HG02852 (cell line): ENCODE results near the gene COL20A1.
"Not testable (repeated sequence)": the region's sequence is repeated elsewhere in the genome, so short reads cannot be mapped to it uniquely, and the experiment has no call there.

Experiments
- ATAC-seq: cut with Tn5 transposase; IDR thresholded peaks from one replicate; pipeline ENCODE4 v1.9.1; 2021; ENCODE audit warnings: mild to moderate bottlenecking, moderate library complexity; ENCODE audit not compliant: unreplicated experiment

The COL20A1 gene

GRCh38 chr20:63290136-63290676 is 2.8 kb upstream of the COL20A1 start:
- no peak for ATAC-seq

DNA sequence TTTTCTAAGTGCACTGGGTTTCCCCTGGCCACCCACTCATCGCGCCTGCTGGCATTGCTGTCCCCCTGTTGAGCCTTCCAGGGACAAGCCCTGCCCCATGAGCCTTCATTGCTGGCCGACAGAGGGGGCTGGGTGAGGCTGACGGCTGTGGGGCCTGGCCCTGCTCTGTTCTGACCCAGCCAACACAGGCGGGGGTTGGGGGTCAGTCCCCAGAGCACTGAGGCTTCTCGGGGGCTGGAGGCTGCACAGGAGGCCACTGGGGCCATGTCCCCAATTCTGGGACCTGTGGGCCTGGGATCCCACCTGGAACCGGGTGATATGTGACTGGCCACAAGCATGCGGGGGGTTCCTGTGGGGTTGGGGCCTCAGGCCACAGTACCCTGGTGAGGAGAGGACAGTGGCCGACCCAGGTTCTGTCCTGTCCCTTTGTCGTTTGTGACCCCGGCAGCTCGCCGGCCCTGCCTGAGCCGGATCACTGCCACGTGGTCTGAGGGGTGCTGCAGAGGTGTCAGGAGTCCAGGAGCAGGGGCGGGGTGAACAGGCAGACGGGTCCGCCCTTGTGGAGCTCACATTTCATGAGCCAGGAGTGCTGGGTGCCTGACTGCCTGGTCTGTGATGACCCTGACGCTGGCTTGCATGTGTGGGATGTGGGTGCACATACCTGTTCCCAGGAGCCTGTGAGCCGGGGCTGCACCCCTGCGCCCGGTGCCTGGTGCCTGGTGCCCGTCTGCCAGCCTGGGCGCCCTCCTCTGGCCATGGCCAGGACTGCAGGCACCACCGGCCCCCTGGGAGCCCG is 2.1 kb upstream of the COL20A1 start:
- no peak for ATAC-seq

DNA sequence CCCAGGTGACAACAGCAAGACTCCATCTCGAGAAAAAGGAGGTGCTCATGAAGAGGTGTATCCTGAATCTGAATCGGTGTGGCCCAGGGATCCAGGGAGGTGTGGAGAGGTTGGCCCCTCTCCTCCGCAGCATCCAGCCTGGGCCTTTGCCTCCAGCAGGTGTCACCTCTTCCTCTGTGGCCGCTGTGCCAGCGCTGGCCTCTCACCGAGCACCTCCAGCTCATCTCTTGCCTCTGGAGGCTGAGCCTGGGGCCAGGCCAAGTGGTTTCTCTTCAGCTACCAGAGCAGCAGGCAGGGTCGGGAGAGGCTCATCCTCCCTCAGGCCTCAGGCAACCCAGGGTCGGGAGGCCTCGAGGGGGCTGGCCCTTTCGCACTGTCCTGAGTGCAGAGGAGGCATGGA is 1.2 kb upstream of the COL20A1 start:
- ATAC-seq = no peak

DNA sequence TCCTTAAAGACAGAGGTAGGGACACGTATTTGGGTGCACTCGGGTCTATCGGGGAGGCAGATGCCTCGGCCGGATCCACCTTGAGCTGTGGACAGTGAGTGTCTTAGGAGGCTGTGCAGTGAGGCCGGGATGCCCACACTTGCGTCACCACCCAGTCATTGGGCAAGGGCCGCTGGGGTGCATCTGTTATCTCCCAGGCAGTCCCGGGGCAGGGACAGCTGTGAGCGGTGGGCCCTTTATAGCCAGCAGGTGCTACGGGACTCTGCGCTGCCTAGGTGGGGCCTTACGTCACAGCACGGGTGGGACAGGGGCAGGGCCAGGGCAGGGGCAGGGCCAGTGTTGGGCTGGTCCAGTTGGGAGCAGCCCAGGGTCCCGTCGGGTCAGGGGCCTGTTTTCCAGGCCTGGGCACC is 689 bp upstream of the COL20A1 start:
- no peak for ATAC-seq

- ATAC-seq = no peak
Measured at GRCh38 chr20:63293456-63293855, 470 bp downstream of the COL20A1 start.

DNA sequence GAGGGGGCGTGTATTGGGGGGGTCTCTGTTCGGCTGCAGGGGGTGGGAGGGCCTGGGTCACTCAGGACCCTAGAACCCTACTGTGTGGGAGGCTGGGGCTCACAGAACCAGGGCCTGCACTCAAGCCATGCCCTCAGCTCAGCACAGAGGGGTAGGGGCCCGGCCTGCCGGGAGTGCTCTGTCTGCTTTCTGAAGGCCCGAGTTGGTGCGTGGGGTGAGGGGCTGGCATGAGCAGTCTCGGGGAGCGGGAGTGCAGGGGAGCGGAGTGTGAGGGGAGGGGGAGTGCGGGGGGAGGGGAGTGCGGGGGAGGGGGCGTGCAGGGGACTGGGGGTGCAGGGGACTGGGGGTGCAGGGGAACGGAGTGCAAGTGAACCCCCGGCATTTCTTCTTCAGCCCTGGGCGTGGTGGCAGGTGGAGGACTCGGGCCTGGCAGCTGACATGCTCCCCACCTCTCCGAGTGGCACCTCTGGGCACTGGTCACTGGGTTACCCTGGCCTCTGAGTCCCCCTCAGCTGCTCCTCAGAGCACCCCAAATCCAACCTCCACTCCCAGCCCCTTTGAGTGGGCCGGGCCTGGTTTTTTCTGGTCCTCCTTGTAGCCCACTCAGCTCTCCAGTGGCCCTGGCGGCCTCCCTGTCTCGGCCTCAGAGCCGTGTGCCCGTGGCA is 1.0 kb downstream of the COL20A1 start:
- no peak for ATAC-seq

GRCh38 chr20:63294536-63294900 is 1.5 kb downstream of the COL20A1 start:
- no peak for ATAC-seq

- no peak for ATAC-seq
Measured at GRCh38 chr20:63295018-63295417, 2.0 kb downstream of the COL20A1 start.

GRCh38 chr20:63295422-63295821 is 2.4 kb downstream of the COL20A1 start:
- ATAC-seq = no peak

GRCh38 chr20:63295846-63296245 is 2.9 kb downstream of the COL20A1 start:
- ATAC-seq = no peak

- no peak for ATAC-seq
Measured at GRCh38 chr20:63296531-63297299, 3.7 kb downstream of the COL20A1 start.

DNA sequence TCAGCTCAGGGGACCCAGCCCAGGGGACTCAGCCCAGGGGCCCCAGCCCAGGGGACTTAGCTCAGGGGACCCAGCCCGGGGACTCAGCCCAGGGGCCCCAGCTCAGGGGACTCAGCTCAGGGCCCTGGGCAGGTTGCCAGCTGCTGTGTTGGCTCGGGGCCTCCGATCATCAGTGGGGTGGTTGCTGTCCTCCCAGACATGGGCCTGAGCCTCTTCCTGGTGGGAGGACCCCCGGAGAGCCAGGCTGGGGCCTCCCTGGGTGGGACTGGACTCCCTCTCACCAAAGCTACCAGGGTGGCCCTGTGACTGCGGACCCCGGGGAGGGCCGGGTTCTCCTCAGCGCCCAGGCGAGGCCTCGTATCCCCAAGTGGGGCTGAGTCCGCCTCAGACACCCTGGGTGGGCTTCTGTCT is 4.4 kb downstream of the COL20A1 start:
- ATAC-seq = no peak

DNA sequence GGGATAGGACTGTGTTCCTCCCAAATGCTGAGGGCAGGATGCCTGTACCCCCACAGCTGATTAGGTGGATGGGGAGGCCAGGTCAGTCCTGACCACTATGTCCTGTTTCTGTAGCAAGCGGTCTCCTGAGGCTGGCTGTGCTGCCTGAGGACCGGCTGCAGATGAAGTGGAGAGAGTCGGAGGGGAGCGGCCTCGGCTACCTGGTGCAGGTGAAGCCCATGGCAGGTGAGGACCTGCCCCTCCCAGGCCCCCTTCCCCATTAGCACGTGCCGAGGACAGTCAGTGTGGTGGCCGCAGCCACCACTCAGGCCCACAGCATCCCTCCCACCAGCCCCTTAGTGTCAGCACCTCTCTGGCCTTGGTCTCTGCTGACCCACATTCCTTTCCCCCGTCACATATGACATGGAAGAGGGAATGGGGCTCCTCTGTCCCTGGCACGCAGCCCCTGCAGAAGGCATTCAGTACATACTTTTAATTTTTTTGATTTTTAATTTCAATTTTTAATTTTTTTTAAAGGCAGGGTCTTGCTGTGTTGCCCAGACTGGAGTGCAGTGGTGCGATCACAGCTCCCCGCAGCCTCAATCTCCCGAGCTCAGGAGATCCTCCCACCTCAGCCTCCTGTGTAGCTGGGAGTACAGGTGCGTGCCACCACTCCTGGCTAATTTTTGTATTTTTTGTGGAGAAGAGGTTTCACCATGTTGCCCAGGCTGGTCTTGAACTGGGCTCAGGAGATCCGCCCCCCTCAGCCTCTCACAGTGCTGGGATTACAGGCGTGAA is 5.0 kb downstream of the COL20A1 start:
- no peak for ATAC-seq

- ATAC-seq = no peak
Measured at GRCh38 chr20:63298731-63299312, 5.8 kb downstream of the COL20A1 start.

GRCh38 chr20:63301671-63302070 is 8.7 kb downstream of the COL20A1 start:
- ATAC-seq = no peak

GRCh38 chr20:63303095-63303666 is 10.2 kb downstream of the COL20A1 start:
- no peak for ATAC-seq

DNA sequence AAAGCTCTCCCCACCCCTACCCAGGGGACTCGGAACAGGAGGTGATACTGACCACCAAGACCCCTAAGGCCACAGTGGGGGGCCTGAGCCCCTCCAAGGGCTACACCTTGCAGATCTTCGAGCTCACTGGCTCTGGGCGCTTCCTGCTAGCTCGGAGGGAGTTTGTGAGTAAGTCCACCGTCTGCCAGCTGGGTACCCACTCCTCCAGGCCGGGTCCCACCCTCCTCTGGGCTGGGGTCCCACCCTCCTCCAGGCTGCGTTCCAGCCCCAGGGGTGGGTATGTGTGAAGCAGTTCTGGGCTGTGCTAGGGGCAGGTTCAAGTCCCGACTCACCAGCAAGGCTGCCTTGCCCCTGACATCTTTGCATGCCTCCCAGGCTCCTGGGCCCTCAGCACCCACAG is 12.4 kb downstream of the COL20A1 start:
- no peak for ATAC-seq

DNA sequence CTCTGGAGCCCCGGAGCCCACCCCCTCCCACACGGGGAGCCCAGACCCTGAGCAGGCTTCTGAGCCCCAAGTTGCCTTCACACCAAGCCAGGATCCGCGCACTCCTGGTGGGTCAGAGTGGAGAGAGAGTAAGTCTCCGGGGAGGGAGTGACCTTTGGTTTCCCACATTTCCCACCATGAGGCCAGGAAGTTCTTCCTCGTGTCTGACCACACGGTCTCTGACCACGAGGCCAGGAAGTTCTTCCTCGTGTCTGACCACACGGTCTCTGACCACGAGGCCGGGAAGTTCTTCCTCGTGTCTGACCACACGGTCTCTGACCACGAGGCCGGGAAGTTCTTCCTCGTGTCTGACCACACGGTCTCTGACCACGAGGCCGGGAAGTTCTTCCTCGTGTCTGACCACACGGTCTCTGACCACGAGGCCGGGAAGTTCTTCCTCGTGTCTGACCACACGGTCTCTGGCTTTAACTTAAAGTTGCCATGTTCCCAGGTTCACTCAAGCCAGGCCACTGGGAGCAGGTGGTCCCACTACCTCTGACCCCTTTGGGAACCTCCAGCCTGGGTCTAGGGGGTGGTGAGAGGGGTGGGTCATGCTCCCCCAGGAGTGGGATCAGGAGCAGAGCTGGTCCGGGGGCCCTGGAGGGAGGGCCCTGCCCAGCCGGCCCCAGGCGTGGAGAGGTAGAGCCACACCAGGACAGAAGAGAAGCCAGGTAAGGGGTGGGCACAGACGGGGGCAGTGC is 13.1 kb downstream of the COL20A1 start:
- not testable (repeated sequence) for ATAC-seq
